VCaP (cell line): Measurements from ENCODE around the gene IL17RE.
A peak's percentile ranks its signal among the peaks of the same experiment; 100 is the strongest.

Source experiments
- H3K27ac ChIP-seq: fragments of 450-650 bp; 2 replicates; pipeline ENCODE4 v1.5.1; 2017
- TF ChIP-seq, protein P1 (sequence below): fragments of 450-650 bp; conservative IDR thresholded peaks from 2 replicates; pipeline ENCODE4 v1.5.1; 2017; ENCODE audit warnings: mild to moderate bottlenecking, moderate library complexity

The IL17RE gene

DNA sequence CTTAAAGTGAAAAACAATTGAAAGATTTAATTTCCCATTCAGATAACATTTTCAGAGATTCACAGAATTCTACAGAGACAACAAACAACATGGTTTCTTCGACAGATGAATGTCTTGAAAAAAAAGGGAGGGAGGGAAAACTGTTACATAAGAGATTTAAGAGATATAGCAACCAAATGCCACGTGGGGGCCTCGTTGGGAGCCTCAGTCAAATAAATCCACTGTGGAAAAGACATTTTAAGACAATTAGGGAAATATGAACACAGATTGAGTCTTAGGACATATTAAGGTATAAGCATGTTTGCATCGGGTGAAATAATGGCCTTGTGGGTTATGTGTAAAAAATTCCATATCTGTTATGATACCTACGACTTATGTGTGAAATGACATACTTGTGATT is 54.6 kb downstream of the IL17RE start:
- TF ChIP-seq, protein P1, sequence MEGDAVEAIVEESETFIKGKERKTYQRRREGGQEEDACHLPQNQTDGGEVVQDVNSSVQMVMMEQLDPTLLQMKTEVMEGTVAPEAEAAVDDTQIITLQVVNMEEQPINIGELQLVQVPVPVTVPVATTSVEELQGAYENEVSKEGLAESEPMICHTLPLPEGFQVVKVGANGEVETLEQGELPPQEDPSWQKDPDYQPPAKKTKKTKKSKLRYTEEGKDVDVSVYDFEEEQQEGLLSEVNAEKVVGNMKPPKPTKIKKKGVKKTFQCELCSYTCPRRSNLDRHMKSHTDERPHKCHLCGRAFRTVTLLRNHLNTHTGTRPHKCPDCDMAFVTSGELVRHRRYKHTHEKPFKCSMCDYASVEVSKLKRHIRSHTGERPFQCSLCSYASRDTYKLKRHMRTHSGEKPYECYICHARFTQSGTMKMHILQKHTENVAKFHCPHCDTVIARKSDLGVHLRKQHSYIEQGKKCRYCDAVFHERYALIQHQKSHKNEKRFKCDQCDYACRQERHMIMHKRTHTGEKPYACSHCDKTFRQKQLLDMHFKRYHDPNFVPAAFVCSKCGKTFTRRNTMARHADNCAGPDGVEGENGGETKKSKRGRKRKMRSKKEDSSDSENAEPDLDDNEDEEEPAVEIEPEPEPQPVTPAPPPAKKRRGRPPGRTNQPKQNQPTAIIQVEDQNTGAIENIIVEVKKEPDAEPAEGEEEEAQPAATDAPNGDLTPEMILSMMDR, result no peak
- H3K27ac ChIP-seq, result peak overlapping the region; percentile 64; the same call in 1 of the 2 replicates

DNA sequence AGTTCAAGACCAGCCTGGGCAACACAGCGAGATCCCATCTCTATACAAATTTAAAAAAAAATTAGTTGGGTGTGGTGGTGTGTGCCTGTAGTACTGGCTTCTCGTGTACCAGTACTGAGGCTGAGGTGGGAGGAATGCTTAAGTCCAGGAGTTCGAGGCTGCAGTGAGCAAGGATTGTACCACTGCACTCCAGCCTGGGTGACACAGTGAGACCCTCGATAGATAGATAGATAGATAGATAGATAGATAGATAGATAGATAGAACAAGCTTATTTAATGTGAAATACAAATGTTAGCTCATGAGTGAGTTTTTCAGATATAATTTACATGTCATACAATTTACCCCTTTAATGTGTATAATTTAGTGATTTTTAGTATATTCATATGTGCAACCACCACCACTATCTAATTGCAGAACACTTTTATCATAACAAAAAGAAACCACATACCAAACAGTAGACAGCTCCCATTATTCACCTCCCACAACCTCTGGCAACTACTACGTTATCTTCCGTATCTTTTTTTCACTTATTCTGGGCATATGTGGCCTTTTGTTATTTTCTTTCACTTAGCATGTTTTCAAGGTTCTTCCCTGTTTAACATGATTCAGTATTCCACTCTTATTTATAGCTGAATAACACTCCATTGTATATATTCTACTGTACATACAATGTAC is 62.7 kb downstream of the IL17RE start:
- TF ChIP-seq, protein P1, result no peak
- H3K27ac ChIP-seq, result no peak overlapping the region
